GM21381 (cell line): Measurements from ENCODE around the gene PRELID3B.
"Not testable (repeated sequence)": the region's sequence is repeated elsewhere in the genome, so short reads cannot be mapped to it uniquely, and the experiment has no call there.

Experiments used
- ATAC-seq: cut with Tn5 transposase; IDR thresholded peaks from one replicate; pipeline ENCODE4 v1.9.1; 2021; ENCODE audit warnings: mild to moderate bottlenecking, moderate library complexity; ENCODE audit not compliant: unreplicated experiment

The PRELID3B gene

GRCh38 chr20:59027741-59028320, 14.8 kb downstream of the PRELID3B start:
- ATAC-seq: no peak

GRCh38 chr20:59026904-59027740, 15.5 kb downstream of the PRELID3B start:
- no peak for ATAC-seq

GRCh38 chr20:59025511-59025910, 17.1 kb downstream of the PRELID3B start:
- no peak for ATAC-seq

GRCh38 chr20:59025086-59025485, 17.5 kb downstream of the PRELID3B start:
- ATAC-seq: no peak

GRCh38 chr20:59024111-59024530, 18.5 kb downstream of the PRELID3B start:
- ATAC-seq: no peak

GRCh38 chr20:59023616-59024015, 19.0 kb downstream of the PRELID3B start:
- ATAC-seq: no peak

- no peak for ATAC-seq
Measured at GRCh38 chr20:59022754-59023153, 19.8 kb downstream of the PRELID3B start.

GRCh38 chr20:59020938-59021551, 21.5 kb downstream of the PRELID3B start:
- ATAC-seq: no peak

GRCh38 chr20:59019217-59019616, 23.4 kb downstream of the PRELID3B start, which contains the start of gene TUBB1:
Gene TUBB1, plus strand, starts transcription at chr20:59019429. Its CDS starts 94 bp downstream, at chr20:59019523.
- ATAC-seq: no peak

GRCh38 chr20:59018817-59019216, 23.8 kb downstream of the PRELID3B start:
- no peak for ATAC-seq

- ATAC-seq: no peak
Measured at GRCh38 chr20:59017493-59018231, 24.9 kb downstream of the PRELID3B start.

- ATAC-seq: no peak
Measured at GRCh38 chr20:59016795-59017492, 25.6 kb downstream of the PRELID3B start.

- no peak for ATAC-seq
Measured at GRCh38 chr20:59015812-59016711, 26.5 kb downstream of the PRELID3B start.

- ATAC-seq: no peak
Measured at GRCh38 chr20:59015411-59015810, 27.2 kb downstream of the PRELID3B start.

- ATAC-seq: no peak
Measured at GRCh38 chr20:59014680-59015389, 27.8 kb downstream of the PRELID3B start.

GRCh38 chr20:59013959-59014608, 28.5 kb downstream of the PRELID3B start:
- ATAC-seq: no peak

GRCh38 chr20:59013031-59013951, 29.3 kb downstream of the PRELID3B start:
- ATAC-seq: no peak

- ATAC-seq: not testable (repeated sequence)
Measured at GRCh38 chr20:59011874-59012157, 30.8 kb downstream of the PRELID3B start.
